ENCODE results near the gene SLC2A6.

The SLC2A6 gene

DNA sequence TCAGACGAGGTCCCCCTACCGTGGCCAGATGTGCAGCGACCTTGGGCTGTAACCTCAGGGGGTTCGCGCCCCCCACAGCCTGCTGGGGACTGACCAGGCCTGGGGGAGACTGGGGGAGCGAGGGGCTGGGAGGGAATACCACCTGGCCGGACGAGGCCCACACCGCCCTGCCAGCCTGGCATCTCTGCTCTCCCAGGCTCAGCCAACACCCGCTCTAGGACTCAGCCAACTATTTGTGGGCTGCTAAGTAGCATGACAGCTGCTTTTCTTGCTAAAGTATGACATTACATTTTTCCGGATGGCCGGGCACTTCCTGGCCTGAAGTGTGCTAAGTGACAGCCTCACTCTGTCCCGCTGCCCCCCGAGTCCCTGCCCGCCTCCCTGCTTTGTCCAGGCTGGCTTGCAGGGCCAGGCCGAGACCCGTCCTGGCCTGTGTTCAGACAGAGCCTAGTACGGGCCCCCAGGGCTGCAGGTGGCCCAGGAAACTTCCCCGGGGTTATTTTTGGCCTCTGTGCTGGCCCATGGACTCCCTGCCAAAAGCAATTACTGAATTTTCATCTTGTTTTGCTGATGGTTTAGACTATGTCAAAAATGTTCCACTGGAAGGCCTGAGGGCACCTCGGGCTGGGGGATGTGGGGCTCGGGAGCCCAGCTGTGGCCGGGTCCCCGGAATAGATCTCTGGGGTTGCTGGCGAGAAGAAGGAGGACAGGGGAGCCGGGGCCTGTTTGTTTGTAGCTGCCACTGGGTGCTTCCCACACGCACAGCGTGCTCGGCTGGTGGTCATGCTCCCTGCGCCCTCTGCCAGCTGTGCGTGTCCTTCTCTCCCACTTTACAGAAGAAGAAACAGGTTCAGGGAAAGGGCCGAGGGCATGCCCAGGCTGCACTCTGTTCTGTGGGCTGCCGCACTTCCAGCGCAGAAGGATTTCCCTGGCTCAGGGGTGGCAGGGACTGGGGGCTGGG is 13.4 kb upstream of the SLC2A6 start:
- DNase-seq (no peak), ATAC-seq (no peak)
- no peak overlapping the region for H3K27ac Mint-ChIP-seq
- H3K4me3 Mint-ChIP-seq = no peak overlapping the region
- H3K4me1 Mint-ChIP-seq = no peaks in the 10 kb centered on the region
- no peaks in the 10 kb centered on the region for H3K27me3 Mint-ChIP-seq
- no peaks in the 10 kb centered on the region for H3K9me3 Mint-ChIP-seq

DNA sequence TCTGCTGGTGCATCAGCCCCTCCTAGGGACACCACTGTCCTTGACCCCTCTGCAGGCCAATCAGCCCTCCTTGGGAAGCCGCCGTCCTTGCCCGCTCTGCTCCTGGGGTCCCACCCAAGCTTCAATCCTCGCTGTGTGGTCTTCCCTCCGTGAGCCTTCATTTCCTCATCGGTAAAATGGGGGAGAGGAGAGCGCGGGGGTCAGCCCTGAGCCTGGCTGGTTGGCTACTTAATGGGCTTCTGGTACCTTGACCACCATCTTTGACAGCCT is 12.7 kb upstream of the SLC2A6 start:
- DNase-seq (no peak), ATAC-seq (no peak)
- H3K4me1 Mint-ChIP-seq = no peaks in the 10 kb centered on the region
- no peaks in the 10 kb centered on the region for H3K9me3 Mint-ChIP-seq
- no peak overlapping the region for H3K4me3 Mint-ChIP-seq
- no peak overlapping the region for H3K27ac Mint-ChIP-seq
- H3K27me3 Mint-ChIP-seq = no peaks in the 10 kb centered on the region

DNA sequence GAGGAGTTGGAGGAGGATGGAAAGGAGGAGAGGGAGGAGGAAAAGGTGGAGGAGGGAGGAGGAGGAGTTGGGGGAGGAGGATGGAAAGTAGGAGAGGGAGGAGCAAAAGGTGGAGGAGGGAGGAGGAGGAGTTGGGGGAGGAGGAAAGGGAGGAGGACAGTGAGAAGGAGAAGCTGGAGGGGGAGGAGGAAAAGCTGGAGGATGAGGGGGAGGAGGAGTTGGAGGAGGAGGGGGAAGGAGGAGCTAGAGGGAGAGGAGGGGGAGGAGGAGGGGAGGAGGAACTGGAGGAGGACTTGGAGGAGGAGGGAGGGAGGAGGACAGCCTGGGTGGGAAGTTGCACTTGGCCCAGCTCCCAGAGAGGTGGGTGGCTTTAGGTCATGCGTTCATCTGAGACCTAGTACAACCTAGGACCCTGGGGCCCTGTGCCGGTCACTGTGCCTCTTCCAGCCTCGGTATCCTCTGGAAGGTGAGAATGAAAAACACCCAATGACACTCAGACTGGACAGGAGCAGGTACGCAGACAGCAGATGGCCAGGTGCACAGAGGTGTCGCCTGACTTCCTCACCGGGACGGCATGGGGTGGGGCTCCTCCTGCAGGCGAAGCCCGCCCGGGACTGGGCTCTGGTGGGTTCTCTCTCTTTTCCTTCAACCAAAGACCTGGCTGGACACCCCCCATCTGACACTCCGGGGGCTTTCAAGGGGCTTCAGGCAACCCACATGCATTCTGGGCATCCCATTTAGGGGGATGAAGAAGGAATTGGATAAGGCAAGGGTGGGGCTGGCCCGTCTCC is 12.2 kb upstream of the SLC2A6 start:
- H3K27ac Mint-ChIP-seq = no peak overlapping the region
- no peak for DNase-seq
- H3K27me3 Mint-ChIP-seq = no peaks in the 10 kb centered on the region
- no peaks in the 10 kb centered on the region for H3K9me3 Mint-ChIP-seq
- no peak overlapping the region for H3K4me3 Mint-ChIP-seq
- peaks cover 3% of the 10 kb centered on the region for H3K4me1 Mint-ChIP-seq
- ATAC-seq = no peak

DNA sequence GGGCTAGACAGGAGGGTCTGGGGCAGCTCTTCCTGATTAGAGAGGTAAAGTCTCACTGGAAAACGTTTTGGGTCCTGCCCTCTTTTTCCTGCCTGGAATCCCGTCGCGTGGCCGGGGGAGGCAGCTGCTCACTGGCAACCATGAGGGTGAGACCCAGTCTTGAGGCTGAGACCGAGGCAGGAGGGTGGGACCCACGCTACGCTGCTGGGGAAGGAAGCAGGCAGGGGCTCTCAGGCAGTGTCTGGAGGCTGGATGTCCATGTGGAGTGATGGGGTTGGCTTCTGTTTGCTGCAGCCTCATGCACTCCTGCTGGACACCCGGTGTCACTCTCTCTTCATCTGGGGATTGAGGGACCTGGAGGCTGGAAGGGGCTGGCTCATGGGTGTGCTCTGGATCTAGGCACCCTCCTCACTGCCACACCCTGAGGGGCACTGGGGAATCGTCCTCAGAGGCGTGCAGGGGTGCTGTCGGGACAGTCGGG is 11.3 kb upstream of the SLC2A6 start:
- Mint-ChIP-seq H3K4me1 (peaks cover 8% of the 10 kb centered on the region), H3K9me3 (no peaks in the 10 kb centered on the region), H3K27me3 (no peaks in the 10 kb centered on the region), H3K4me3 (no peak overlapping the region), H3K27ac (no peak overlapping the region)
- ATAC-seq (no peak), DNase-seq (no peak)

DNA sequence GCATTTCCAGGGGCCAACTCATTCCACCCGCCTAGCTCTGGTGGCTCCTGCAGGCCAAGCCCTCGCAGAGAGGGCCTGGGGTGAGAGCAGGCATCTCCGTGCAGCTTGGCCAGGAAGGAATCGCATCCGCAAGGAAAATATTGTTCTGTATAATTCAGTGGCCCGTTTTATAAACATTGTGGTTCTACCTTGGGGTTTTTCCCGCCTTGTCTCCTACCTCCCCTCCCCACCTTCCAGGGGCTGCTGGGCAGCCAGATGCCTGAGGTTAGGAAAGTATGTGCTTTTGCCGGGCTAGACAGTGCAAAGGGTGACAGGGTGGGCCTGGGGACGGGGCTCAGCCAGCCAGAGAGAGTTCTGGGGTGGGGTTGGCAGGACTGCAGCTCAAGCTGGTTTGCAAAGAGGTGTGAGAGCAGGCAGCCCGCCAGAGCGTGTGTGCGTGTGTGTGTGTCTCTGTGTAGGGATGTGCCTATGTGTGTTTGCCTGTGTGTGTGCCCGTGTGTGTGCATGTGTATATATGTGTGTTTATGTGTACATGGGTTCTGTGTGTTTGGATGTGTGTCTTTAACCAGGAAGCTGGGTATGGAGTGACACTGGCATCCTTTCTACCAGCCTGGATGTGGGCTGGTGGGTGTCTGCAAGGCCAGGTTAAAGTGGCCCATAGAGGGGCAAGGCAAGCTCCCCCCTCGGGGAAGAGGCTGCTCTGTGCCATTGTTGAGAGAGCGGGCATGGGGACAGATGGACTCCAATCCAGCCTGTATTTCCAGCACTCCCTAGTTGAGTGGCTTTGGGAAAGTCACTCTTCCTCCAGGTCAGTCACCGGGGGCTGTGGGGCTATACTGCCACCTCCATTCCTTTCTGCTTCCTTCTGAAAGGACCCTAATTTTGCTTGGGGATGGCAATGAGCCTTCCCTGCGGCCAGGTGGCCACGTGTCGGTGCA is 10.6 kb upstream of the SLC2A6 start:
- DNase-seq (no peak), ATAC-seq (no peak)
- no peaks in the 10 kb centered on the region for H3K27me3 Mint-ChIP-seq
- no peak overlapping the region for H3K4me3 Mint-ChIP-seq
- peaks cover 8% of the 10 kb centered on the region for H3K4me1 Mint-ChIP-seq
- H3K9me3 Mint-ChIP-seq = no peaks in the 10 kb centered on the region
- peak overlapping the region in 1 of 2 donors; percentile 89 for H3K27ac Mint-ChIP-seq

DNA sequence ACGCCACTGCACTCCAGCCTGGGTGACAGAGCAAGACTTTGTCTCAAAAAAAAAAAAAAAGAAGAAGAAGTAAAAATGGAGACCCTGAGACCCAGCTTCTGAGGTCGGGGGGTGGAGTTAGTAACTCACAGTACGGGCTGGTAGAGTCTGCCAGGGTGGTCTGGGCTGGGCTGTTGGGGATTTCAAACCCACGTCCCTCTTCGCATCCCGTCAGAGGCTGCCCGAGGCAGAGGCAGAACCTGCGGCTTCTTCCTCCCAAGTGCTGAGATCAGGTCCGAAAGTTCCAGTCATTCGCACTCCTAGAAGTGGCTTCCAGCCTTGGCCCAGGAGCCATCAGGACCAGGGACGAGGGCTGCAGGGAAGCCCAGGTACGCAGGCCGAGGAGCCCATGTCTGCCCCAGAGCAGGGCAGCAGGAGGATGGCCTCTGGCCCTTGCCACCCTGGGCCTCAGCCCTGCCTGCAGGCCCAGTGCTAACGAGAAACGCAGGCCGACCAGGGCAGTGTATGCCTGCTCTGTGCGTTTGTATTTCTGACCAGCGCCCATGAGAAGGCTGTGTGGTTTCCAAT is 9.9 kb upstream of the SLC2A6 start:
- H3K9me3 Mint-ChIP-seq = no peaks in the 10 kb centered on the region
- H3K4me3 Mint-ChIP-seq = no peak overlapping the region
- DNase-seq = no peak
- H3K27me3 Mint-ChIP-seq = no peaks in the 10 kb centered on the region
- no peak for ATAC-seq
- H3K27ac Mint-ChIP-seq = no peak overlapping the region
- H3K4me1 Mint-ChIP-seq = peaks cover 8% of the 10 kb centered on the region

DNA sequence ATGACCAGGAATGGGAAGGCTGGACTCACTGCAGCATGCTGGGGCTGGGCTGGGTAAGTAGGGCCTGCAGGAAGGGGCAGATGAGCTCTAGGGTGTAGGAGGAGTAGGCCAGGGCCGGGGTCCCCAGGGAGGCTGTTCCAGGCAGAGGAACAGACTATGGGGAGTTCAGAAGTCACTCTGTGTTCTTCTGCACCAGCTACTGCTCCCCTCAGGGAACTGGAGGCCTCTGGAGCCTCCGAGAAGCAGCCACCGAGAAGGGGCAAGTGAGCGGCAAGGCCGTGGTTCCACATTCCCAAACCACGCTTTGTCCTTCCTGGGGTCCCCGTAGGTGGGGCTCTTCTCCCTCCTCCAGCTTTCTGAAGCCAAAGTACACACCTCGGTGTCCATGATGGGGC is 8.4 kb upstream of the SLC2A6 start:
- DNase-seq (no peak), ATAC-seq (no peak)
- peaks cover 8% of the 10 kb centered on the region for H3K4me1 Mint-ChIP-seq
- H3K27me3 Mint-ChIP-seq = no peaks in the 10 kb centered on the region
- no peak overlapping the region for H3K4me3 Mint-ChIP-seq
- no peaks in the 10 kb centered on the region for H3K9me3 Mint-ChIP-seq
- H3K27ac Mint-ChIP-seq = no peak overlapping the region

DNA sequence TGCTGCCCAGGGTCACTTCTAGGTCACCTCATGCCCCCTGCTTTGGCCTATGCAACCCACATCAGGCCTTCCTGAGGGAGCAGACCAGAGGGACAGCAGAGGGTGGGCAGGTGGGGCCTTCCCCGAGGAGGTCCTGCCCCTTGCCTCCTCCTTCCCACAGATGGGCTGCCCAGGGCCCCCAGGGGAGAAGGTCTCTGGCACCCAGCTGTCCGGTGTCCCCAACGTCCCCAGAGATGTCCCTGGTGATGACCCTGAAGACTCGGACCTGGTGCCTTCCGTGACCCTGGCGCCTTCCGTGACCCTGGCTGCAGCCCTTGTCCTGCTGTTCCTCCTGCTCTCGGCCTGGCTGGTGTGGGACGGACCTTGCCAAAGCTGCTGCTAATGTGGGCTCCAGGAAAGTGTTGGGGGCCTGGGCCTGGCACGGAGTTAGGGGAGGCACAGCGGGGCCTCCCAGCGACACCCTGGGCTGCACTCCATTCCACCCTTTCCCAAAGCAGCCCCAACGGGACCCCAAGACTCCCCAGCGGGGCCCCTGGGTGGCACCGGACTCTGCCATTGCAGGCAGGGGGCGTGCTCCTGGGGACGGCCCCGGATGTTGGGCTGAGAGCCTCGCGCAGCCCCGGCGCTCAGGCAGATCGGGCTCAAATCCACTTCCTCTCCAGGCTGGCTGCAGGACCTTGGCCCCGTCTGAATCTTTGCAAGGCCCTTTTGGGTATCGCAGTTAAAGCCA is 6.8 kb upstream of the SLC2A6 start:
- ATAC-seq (peak; percentile 71), DNase-seq (peak in 1 of 2 donors; percentile 36)
- no peaks in the 10 kb centered on the region for H3K27me3 Mint-ChIP-seq
- H3K4me1 Mint-ChIP-seq = peaks cover 8% of the 10 kb centered on the region
- H3K9me3 Mint-ChIP-seq = no peaks in the 10 kb centered on the region
- peak overlapping the region; percentile 55 to 81 for H3K4me3 Mint-ChIP-seq
- peak overlapping the region in 1 of 2 donors; percentile 65 for H3K27ac Mint-ChIP-seq

DNA sequence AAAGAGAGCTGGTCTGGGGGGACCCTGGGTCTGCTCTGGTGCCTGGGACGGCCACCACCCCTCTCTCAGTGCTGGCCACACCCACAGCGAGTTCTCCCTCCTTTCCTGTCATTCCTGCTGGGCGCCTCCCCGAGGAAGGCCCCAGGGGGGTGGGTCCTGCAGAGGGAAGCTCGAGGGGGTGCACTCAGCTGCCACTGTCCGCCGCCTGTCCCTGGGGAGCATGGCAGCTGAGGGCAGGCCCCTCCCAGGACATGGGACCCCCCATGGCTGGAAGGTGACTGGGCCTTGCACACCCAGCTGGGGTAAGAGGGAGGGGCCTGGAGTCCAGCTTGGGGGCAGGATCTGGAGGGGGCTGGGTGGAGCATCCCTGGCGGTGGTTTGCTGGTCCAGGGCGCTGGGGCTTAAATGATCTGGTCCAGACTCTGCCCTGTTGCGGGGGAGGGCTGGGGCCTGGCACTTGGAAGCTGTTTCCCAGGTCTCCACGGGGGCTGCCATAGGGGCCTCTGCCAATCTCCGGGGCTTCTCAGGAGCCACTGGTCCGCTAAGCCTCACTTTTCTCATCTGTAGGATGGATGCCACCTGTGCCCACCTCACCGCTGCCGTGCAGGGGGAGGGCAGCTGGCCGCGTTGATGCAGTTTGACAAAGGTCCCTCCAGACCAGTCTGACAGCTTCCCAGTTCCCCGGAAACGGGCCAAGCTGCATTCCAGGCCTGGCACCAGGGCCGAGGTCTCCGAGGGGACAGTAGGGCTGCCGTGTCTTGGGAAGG is 6.0 kb upstream of the SLC2A6 start:
- Mint-ChIP-seq H3K4me3 (no peak overlapping the region), H3K4me1 (peaks cover 12% of the 10 kb centered on the region)

DNA sequence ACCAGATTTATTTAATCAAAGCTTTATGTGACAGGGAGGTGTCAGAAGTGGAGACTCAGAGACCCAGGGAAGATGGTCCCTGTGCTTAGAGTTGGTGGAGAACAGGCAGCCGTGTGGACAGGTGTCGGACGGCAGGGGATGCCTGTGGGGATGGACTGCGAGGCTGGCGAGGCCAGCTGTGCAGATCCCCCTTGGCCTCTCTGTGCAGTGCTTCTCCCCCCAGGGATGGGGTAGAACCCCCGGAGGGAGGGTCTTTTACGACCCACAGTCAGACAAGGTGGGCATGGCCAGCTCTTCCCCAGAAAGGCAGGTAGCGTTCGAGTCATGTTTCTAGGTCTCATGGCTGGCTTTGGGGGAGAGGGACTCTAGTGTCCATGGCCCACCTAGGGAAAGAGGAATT is 4.7 kb upstream of the SLC2A6 start:
- DNase-seq (no peak), ATAC-seq (no peak)
- no peak overlapping the region for H3K4me3 Mint-ChIP-seq
- H3K9me3 Mint-ChIP-seq = no peaks in the 10 kb centered on the region
- H3K27ac Mint-ChIP-seq = no peak overlapping the region
- peaks cover 21% of the 10 kb centered on the region for H3K4me1 Mint-ChIP-seq
- no peaks in the 10 kb centered on the region for H3K27me3 Mint-ChIP-seq

More for the DNA sequence above, 6.0 kb upstream of the SLC2A6 start:
- no peak overlapping the region for H3K27ac Mint-ChIP-seq
- H3K27me3 Mint-ChIP-seq = no peaks in the 10 kb centered on the region
- H3K9me3 Mint-ChIP-seq = no peaks in the 10 kb centered on the region
- no peak for DNase-seq
- ATAC-seq = no peak

DNA sequence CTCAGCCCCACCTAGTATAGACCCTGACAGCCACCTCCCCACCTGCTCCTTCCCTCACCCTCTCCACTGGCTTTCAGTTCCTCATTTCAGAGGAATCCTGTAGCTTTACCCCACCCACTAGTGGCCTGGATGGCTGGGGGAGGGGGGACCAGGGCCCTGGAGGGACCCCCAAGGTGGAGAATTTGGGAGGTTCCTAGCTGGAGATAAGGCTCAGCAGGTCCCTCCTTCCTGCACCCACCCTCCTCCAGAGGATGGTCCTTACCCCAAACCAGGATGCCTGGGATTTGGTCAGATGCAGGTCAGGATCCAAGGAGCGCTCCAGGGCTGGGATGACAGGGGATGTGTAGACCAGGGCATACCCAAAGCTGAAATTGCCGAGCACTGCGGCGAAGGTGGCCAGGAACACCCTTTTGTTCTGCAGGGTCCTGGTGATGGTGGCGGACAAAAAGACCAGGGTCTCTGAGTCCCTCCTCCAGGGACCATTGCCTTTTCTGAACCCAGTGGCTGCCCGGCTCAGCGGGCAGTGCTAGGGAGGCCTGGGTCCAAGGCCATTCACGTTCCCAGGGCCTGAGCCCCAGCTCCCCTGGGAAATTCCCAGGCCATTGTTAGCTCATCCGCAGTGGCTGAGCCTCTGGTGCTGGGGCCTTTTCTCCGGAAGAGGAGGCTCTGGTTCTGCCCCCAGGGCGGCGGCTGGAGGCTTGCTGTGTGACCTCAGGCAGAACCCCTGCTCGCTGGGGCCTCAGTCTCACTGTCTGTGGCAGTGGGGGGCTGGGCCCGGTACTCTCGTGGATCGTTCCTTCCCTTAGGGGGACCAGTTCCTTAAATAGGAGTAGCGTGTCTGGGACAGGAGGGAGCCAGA is 678 bp downstream of the SLC2A6 start:
- DNase-seq (peak in 1 of 2 donors; percentile 30), ATAC-seq (peak; percentile 37)
- H3K27ac Mint-ChIP-seq = peak overlapping the region in 1 of 2 donors; percentile 82
- H3K4me1 Mint-ChIP-seq = peaks cover 32% of the 10 kb centered on the region
- no peaks in the 10 kb centered on the region for H3K27me3 Mint-ChIP-seq
- peak overlapping the region; percentile 83 to 92 for H3K4me3 Mint-ChIP-seq
- H3K9me3 Mint-ChIP-seq = no peaks in the 10 kb centered on the region

DNA sequence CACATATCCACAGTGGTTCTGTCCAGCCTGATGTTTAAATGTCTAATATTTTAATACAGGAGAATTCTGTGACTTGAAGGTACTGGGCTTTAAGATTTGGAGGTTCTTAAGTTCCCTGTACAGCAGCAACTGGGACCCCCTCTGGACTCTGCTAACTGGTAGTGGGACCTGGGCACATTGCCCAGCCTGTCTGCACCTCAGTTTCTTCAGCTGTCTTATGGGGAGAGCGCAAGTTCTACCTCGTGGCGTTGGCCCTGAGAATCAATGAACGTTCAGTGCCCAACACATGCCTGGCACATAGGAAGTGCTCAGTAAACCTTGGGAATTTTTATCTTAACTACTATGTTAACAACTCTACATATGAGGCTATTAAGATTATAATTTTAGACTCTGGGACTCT is 1.4 kb downstream of the SLC2A6 start:
- H3K4me1 Mint-ChIP-seq = peaks cover 32% of the 10 kb centered on the region
- ATAC-seq (no peak), DNase-seq (no peak)
- H3K9me3 Mint-ChIP-seq = no peaks in the 10 kb centered on the region
- peak overlapping the region in 1 of 2 donors; percentile 92 for H3K4me3 Mint-ChIP-seq
- no peaks in the 10 kb centered on the region for H3K27me3 Mint-ChIP-seq
- H3K27ac Mint-ChIP-seq = no peak overlapping the region

DNA sequence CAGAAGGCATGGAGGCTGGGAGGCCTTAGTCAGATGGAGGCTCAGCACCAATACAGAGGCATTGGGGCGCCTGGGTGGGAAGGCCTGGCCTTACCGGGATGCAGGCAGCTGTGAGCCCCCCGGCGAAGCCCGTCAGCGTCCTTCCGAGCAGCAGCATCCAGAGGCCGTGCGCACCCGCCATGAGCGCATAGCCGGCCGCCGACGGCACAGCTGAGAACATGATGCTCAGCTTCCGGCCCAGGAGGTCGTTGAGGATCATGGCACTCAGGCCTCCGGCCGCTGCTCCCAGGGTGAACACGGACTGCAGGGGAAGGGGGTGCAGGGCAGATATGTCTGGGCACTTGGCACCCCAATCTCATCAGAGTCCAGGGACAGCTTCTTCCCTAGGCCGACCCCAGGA is 2.0 kb downstream of the SLC2A6 start:
- Mint-ChIP-seq H3K9me3 (no peaks in the 10 kb centered on the region), H3K27ac (no peak overlapping the region), H3K4me1 (peaks cover 32% of the 10 kb centered on the region), H3K4me3 (no peak overlapping the region), H3K27me3 (no peaks in the 10 kb centered on the region)
- DNase-seq (no peak), ATAC-seq (no peak)

Data from stimulated activated naive CD8-positive, alpha-beta T cell treated with anti-CD3 and anti-CD28 coated beads, Interleukin-15, amount 100 ng/mL, for 72 hours (primary cell).